GM12892 (cell line): ENCODE data around the gene CAMK2D.

ENCODE experiments used
- POLR2A ChIP-seq: IDR thresholded peaks from 2 replicates; pipeline ENCODE4 v1.6.1; 2011; ENCODE audit warnings: low read depth, low read length, control low read depth
- POLR2AphosphoS5 ChIP-seq: IDR thresholded peaks from 2 replicates; pipeline ENCODE4 v1.6.1; 2011; ENCODE audit warnings: low read depth, low read length, control low read depth

DNA sequence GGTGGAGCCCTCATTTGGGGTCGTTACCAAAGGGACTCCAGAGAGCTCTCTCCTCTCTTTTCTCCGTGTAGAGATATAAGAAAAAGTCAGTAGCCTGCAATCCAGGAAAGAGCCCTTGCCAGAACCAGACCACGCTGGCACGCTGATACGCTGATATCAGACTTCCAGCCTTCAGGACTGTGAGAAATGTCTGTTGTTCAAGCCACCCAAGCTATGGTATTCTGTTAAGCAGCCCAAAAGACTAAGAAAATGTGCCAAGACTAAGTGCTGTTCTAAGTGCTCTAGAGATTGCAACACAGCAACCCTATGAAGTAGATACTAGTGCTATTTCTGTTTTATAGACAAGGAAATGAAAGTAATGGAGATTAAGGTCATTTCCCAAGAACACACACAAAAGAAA, 205.7 kb downstream of the CAMK2D start:
- no peak for TF ChIP-seq POLR2A
- TF ChIP-seq POLR2AphosphoS5: no peak
